ENCODE data around the gene PILRA. TPM values are rescaled to one million over a fixed set of nuclear protein-coding genes. Genes with fewer than 3 reads are reported as not detected.

The PILRA gene
- total and polyA plus RNA-seq, 2 donors from 2014 or later: 15.4 to 18.8 TPM

DNA sequence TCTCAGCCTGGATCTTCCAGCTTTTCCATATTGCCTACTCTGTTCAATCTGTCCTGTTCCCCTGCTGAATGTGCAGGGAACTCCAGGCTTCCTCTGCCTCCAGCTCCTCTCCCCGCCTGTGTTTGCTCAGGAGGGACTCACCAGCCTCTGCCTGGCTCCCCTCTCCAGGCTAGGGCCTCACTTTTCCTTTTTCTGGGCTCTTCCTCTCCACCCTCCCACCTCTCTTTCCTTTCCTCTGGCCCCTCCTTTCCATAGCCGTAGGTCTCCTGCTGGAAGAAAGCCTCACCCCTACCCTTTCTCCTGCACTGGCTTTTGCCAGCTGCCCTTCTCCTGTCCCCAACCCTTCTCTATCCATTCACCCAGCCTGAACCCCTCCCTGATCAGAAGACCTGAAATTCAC, 25.0 kb downstream of the PILRA start:
- no peaks in the 10 kb centered on the region for H3K27me3 ChIP-seq (ENCODE audit: control insufficient read depth, insufficient read depth, low read length)
- TF ChIP-seq, protein P1, sequence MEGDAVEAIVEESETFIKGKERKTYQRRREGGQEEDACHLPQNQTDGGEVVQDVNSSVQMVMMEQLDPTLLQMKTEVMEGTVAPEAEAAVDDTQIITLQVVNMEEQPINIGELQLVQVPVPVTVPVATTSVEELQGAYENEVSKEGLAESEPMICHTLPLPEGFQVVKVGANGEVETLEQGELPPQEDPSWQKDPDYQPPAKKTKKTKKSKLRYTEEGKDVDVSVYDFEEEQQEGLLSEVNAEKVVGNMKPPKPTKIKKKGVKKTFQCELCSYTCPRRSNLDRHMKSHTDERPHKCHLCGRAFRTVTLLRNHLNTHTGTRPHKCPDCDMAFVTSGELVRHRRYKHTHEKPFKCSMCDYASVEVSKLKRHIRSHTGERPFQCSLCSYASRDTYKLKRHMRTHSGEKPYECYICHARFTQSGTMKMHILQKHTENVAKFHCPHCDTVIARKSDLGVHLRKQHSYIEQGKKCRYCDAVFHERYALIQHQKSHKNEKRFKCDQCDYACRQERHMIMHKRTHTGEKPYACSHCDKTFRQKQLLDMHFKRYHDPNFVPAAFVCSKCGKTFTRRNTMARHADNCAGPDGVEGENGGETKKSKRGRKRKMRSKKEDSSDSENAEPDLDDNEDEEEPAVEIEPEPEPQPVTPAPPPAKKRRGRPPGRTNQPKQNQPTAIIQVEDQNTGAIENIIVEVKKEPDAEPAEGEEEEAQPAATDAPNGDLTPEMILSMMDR (IDR thresholded peaks at IDR 0.05; ENCODE audit: borderline replicate concordance, extremely low read depth, insufficient read depth): no peak
- no peak overlapping the region for H3K4me3 ChIP-seq (ENCODE audit: low read length in 3 of 3)
- H3K9me3 ChIP-seq (ENCODE audit: control insufficient read depth in 2 of 3, insufficient read depth in 1 of 3, low read length in 3 of 3): no peaks in the 10 kb centered on the region
- DNase-seq (no peak), FAIRE-seq (no peak)
- no peaks in the 10 kb centered on the region for H3K4me1 ChIP-seq (ENCODE audit: control insufficient read depth in 2 of 3, insufficient read depth in 2 of 3, low read depth in 1 of 3, low read length in 3 of 3)
- intact Hi-C loops (cut with DNase I): no loop called here
- no peak overlapping the region for H3K27ac ChIP-seq (ENCODE audit: low read depth in 2 of 2, low read length in 2 of 2)
- H3K9ac ChIP-seq (ENCODE audit: low read length in 3 of 3): no peak overlapping the region
- no peaks in the 10 kb centered on the region for H3K36me3 ChIP-seq (ENCODE audit: control insufficient read depth in 2 of 3, insufficient read depth in 3 of 3, low read length in 3 of 3)

DNA sequence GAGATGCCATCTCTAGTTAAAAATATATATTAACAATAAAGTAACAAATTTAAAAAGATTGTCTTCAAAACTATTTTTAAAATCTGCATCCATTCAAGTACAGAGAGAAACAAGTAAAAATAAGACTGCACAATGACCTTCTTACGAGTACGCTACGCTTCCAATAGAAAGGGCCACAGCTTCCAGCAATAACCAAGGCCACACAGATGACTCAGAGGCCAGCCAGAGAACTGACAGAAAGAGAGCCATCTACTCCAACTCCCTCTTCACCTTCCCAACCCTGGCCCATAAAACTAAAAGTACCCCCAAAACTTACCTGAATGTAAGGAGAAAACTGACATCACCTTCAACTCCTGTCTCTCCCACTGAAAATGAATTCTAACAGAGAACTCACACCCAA, 26.8 kb downstream of the PILRA start:
- no peaks in the 10 kb centered on the region for H3K4me1 ChIP-seq (ENCODE audit: control insufficient read depth in 2 of 3, insufficient read depth in 2 of 3, low read depth in 1 of 3, low read length in 3 of 3)
- no peaks in the 10 kb centered on the region for H3K9me3 ChIP-seq (ENCODE audit: control insufficient read depth in 2 of 3, insufficient read depth in 1 of 3, low read length in 3 of 3)
- TF ChIP-seq, protein P1 (IDR thresholded peaks at IDR 0.05; ENCODE audit: borderline replicate concordance, extremely low read depth, insufficient read depth): no peak
- no peak for DNase-seq
- no peak overlapping the region for H3K27ac ChIP-seq (ENCODE audit: low read depth in 2 of 2, low read length in 2 of 2)
- FAIRE-seq: no peak
- no peaks in the 10 kb centered on the region for H3K36me3 ChIP-seq (ENCODE audit: control insufficient read depth in 2 of 3, insufficient read depth in 3 of 3, low read length in 3 of 3)
- intact Hi-C loops (cut with DNase I): no loop called here
- H3K4me3 ChIP-seq (ENCODE audit: low read length in 3 of 3): no peak overlapping the region
- H3K9ac ChIP-seq (ENCODE audit: low read length in 3 of 3): no peak overlapping the region
- no peaks in the 10 kb centered on the region for H3K27me3 ChIP-seq (ENCODE audit: control insufficient read depth, insufficient read depth, low read length)

DNA sequence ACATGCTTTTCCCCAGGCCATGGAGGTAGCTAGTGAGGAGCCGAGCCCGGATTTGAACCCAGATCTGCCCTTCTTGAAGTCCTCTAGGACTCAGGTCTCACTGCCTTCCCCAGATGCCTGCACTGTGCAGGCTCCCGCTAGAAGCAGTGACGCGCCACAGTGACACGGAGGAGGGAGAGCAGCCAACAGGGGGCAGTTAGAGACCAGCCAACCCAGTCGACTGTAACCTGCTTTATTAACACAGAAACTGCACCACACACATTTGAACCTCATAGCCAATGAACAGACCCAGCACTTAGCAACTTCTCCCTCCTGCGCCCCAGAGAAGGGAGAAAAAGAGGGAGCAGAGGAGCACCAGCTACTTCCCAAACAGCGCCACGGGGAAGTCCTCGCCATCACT, 27.4 kb downstream of the PILRA start:
- Histone ChIP-seq H3K27ac (ENCODE audit: low read depth in 2 of 2, low read length in 2 of 2) (no peak overlapping the region), H3K4me1 (ENCODE audit: control insufficient read depth in 2 of 3, insufficient read depth in 2 of 3, low read depth in 1 of 3, low read length in 3 of 3) (no peaks in the 10 kb centered on the region), H3K27me3 (ENCODE audit: control insufficient read depth, insufficient read depth, low read length) (no peaks in the 10 kb centered on the region), H3K4me3 (ENCODE audit: low read length in 3 of 3) (no peak overlapping the region), H3K36me3 (ENCODE audit: control insufficient read depth in 2 of 3, insufficient read depth in 3 of 3, low read length in 3 of 3) (no peaks in the 10 kb centered on the region), H3K9me3 (ENCODE audit: control insufficient read depth in 2 of 3, insufficient read depth in 1 of 3, low read length in 3 of 3) (no peaks in the 10 kb centered on the region), H3K9ac (ENCODE audit: low read length in 3 of 3) (no peak overlapping the region)
- peak in 4 of 5 donors; percentile 68 to 75 (median 70) for DNase-seq
- FAIRE-seq: no peak
- intact Hi-C loops (cut with DNase I): no loop called here
- TF ChIP-seq, protein P1 (IDR thresholded peaks at IDR 0.05; ENCODE audit: borderline replicate concordance, extremely low read depth, insufficient read depth): no peak

DNA sequence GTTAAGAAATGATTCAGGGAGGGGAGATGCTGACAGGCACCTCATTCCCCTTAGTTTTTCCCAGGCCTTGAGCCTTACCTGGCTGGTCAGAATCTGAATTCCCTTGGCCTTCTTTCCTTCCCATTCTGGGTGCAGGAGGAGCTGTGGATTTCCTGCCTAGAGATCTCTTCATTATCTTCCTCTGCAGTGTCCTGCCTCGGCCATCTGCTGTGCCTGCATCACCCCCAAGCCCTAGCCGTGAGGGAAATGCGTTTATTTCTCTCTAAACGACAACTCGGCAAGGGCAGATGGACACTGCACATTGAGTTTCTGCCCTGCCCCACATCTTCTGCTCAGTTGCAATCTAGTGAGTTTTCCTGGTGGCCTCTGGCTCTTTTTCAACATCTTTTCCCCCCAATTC, 28.5 kb downstream of the PILRA start:
- intact Hi-C loops (cut with DNase I): no loop called here
- no peak for DNase-seq
- Histone ChIP-seq H3K9me3 (ENCODE audit: control insufficient read depth in 2 of 3, insufficient read depth in 1 of 3, low read length in 3 of 3) (no peaks in the 10 kb centered on the region), H3K36me3 (ENCODE audit: control insufficient read depth in 2 of 3, insufficient read depth in 3 of 3, low read length in 3 of 3) (no peaks in the 10 kb centered on the region), H3K4me1 (ENCODE audit: control insufficient read depth in 2 of 3, insufficient read depth in 2 of 3, low read depth in 1 of 3, low read length in 3 of 3) (no peaks in the 10 kb centered on the region), H3K27ac (ENCODE audit: low read depth in 2 of 2, low read length in 2 of 2) (no peak overlapping the region), H3K4me3 (ENCODE audit: low read length in 3 of 3) (no peak overlapping the region), H3K27me3 (ENCODE audit: control insufficient read depth, insufficient read depth, low read length) (no peaks in the 10 kb centered on the region), H3K9ac (ENCODE audit: low read length in 3 of 3) (no peak overlapping the region)
- FAIRE-seq: no peak
- TF ChIP-seq, protein P1 (IDR thresholded peaks at IDR 0.05; ENCODE audit: borderline replicate concordance, extremely low read depth, insufficient read depth): no peak
